NCI-H748 treated with DMSO at 0.1 percent for 48 hours (cell line): ENCODE data around the gene SYN1.
"Not testable (repeated sequence)": the region's sequence is repeated elsewhere in the genome, so short reads cannot be mapped to it uniquely, and the experiment has no call there.

Experiments used
- DNase-seq: peaks from one replicate; lab custom pipeline; 2025; lab: John Stamatoyannopoulos, UW

The SYN1 gene

GRCh38 chrX:47619486-47620302 lies at the start of gene SYN1:
Gene SYN1 (minus strand): TSS chrX:47619857. CDS start chrX:47619728, 129 bp downstream.
- peak; percentile 46 for DNase-seq

- not testable (repeated sequence) for DNase-seq
These were observed 46.1 kb upstream of the SYN1 start for GRCh38 chrX:47665797-47666196.

GRCh38 chrX:47664737-47665136 lies 45.1 kb upstream of the SYN1 start:
- DNase-seq, result no peak

- DNase-seq, result no peak
These were observed 42.5 kb upstream of the SYN1 start for GRCh38 chrX:47662144-47662657.

- no peak for DNase-seq
These were observed 41.9 kb upstream of the SYN1 start for GRCh38 chrX:47661539-47661938.

- no peak for DNase-seq
These were observed 39.7 kb upstream of the SYN1 start for GRCh38 chrX:47659421-47659726.

GRCh38 chrX:47658684-47659420 lies 39.2 kb upstream of the SYN1 start, which contains the start of gene UXT:
Gene UXT (minus strand): TSS chrX:47659180. CDS start chrX:47658927, 253 bp downstream.
- DNase-seq, result peak; percentile 96

GRCh38 chrX:47658301-47658683 lies 38.6 kb upstream of the SYN1 start:
- no peak for DNase-seq

- no peak for DNase-seq
These were observed 31.6 kb upstream of the SYN1 start for GRCh38 chrX:47651043-47651905.

- peak; percentile 96 for DNase-seq
These were observed 30.7 kb upstream of the SYN1 start, which contains the start of gene ELK1 for GRCh38 chrX:47650164-47651042. Gene ELK1 (minus strand): TSS chrX:47650563. CDS start chrX:47641441, 9,122 bp downstream.

GRCh38 chrX:47649781-47650163 lies 30.1 kb upstream of the SYN1 start:
- DNase-seq, result no peak

GRCh38 chrX:47649271-47649670 lies 29.6 kb upstream of the SYN1 start:
- DNase-seq, result no peak

- no peak for DNase-seq
These were observed 28.7 kb upstream of the SYN1 start for GRCh38 chrX:47648376-47648775.

GRCh38 chrX:47646636-47647035 lies 27.0 kb upstream of the SYN1 start:
- DNase-seq, result no peak

GRCh38 chrX:47645530-47645929 lies 25.9 kb upstream of the SYN1 start:
- DNase-seq, result no peak

GRCh38 chrX:47644557-47645091 lies 25.0 kb upstream of the SYN1 start:
- no peak for DNase-seq

- DNase-seq, result no peak
These were observed 24.3 kb upstream of the SYN1 start for GRCh38 chrX:47643926-47644325.

GRCh38 chrX:47638816-47639215 lies 19.2 kb upstream of the SYN1 start:
- DNase-seq, result no peak

GRCh38 chrX:47637546-47638195 lies 18.0 kb upstream of the SYN1 start:
- DNase-seq, result no peak

- DNase-seq, result no peak
These were observed 15.4 kb upstream of the SYN1 start for GRCh38 chrX:47634871-47635575.
